D721Med (cell line): ENCODE results near the gene DNAJC17.

Experiments
- DNase-seq: peaks from one replicate; pipeline ENCODE4 v3.0.0; 2011; ENCODE audit warnings: low spot score; ENCODE audit not compliant: insufficient read length
- FAIRE-seq: peaks from 2 replicates; lab custom pipeline; 2011; peaks lifted over from hg19 to GRCh38; lab: Jason Lieb, UNC
- TF ChIP-seq, protein P1 (sequence below): IDR thresholded peaks from 2 replicates; pipeline ENCODE4 v1.5.1; 2012; ENCODE audit warnings: mild to moderate bottlenecking, control low read depth; ENCODE audit not compliant: insufficient read depth; ENCODE audit errors: missing control alignments

DNAJC17 gene

DNA sequence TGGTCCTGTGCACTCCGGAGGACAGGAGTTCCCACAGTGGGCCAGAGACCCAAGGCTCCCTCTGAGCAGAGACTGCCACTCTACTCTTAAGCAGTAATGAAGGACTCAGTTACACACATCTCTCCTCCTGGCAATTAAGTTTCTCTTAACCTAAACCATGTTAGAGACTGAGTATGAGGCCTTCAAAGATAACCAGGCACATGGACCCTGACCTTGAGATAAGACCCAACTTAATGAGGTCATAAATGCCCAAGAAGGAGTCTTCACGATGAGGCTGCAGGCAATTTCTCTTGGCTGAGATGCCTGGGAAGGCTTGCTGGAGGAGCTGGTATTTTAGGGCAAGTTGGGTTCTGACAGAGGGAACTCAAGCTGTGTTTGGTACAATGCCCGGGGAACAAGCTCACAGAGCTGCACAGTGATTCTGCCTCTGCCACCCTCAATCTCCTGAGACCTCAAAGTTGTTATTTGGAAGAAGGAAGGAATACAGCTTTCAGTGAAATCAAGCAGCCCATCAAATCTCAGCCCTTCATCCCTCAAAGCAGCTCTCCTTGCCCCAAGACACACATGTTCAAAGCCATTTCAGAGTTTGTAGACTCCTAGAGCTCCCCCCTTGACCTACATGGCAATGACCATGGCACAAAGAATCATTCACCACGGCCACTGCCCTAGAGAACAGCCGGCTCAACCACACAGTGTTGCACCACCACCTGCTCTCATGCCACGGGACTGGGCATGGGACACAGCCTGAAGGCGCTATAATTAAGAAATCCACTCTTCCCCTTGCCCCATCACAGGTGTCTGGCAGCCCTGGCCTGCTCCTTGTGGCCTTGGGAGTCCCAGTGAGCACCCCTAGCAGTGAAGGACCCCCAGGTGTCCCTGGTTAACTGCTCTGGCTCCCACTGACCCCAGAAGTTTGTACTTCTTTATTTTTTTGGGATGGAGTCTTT lies 59.3 kb downstream of the DNAJC17 start:
- TF ChIP-seq, protein P1, sequence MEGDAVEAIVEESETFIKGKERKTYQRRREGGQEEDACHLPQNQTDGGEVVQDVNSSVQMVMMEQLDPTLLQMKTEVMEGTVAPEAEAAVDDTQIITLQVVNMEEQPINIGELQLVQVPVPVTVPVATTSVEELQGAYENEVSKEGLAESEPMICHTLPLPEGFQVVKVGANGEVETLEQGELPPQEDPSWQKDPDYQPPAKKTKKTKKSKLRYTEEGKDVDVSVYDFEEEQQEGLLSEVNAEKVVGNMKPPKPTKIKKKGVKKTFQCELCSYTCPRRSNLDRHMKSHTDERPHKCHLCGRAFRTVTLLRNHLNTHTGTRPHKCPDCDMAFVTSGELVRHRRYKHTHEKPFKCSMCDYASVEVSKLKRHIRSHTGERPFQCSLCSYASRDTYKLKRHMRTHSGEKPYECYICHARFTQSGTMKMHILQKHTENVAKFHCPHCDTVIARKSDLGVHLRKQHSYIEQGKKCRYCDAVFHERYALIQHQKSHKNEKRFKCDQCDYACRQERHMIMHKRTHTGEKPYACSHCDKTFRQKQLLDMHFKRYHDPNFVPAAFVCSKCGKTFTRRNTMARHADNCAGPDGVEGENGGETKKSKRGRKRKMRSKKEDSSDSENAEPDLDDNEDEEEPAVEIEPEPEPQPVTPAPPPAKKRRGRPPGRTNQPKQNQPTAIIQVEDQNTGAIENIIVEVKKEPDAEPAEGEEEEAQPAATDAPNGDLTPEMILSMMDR: no peak
- DNase-seq (no peak), FAIRE-seq (no peak)

DNA sequence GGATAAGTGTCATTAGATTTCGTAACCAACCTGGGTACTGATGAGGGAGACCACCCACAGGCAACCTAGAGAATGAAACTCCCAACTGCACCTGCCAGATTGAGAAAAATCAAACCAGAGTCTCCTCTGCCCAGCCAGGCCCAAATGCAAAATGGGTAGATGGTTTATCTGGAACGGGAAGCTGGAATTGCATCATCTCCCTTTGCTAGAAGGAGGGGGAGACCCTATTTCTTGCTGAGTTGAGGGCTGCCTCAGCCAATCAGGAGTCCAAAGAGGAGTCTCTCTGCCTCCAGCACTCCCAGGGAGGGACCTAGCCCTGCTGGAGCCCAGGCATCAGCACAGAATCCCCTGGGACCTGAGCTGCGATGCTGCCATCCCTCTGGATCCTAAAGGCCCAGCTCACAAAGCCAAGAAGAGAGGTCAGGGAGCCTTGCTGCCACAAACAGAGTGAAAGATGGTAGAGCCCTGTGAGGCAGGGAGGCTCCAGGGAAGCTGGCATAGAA lies 60.3 kb downstream of the DNAJC17 start:
- DNase-seq: no peak
- TF ChIP-seq, protein P1: no peak
- FAIRE-seq: no peak

DNA sequence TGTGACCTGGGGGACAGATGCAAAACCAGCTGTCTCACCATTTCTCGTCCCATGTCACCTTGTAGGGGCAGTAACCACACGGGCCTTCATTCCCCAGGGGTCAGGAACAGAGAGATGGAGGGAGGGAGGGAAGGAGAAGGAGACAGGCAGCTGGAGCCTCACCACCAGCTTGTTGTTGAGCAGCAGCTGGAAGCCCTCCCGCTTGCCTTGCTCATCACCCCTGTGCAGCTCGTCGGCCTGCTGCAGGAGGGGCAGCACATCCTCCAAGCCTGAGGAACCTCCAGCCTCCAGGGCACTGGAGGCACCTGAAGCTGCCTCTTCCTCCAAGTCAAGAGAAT lies 62.5 kb downstream of the DNAJC17 start:
- FAIRE-seq (no peak), DNase-seq (no peak)
- TF ChIP-seq, protein P1: no peak

DNA sequence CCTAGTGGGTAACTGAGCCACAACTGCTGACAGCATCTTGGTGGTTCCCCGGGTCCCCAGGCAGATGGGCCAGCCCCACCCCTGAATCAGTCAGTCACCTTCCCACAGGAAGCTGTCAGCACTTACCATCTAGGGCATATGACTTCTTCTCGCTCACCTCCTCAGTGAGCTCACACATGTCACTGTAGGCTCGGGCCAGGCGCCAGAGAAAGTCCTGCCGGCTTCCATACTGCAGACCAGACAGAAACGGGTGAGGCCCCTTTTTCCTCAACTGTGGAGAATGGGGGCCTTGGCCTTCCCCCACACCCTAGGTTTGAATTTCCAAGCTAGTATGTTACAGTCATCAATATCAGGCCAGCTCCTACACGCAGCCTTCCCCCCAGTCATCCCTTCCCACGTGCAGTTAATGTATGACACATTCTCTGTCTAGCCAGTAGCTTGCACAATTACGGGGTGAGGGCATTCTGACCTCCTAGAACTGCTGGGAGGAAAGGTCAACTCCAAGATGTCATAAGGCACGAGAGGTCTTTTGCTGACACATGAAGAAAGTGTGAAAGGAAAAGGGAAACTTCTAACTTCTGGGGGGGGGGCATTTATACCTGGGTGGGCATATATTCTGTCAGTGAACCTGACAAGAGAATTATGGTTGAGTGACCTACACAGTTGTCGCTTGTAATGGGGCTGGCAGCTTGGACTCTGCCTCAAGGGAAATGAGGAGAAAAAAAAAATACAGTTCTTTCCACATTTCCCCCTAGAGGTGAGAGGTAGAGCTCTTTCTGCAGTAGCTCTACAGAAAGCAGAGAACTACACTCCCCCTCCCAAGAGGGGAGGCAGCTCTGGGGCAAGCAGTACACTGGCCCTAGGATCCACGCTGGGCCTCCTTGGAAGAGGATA lies 63.1 kb downstream of the DNAJC17 start:
- TF ChIP-seq, protein P1: no peak
- FAIRE-seq (no peak), DNase-seq (no peak)

DNA sequence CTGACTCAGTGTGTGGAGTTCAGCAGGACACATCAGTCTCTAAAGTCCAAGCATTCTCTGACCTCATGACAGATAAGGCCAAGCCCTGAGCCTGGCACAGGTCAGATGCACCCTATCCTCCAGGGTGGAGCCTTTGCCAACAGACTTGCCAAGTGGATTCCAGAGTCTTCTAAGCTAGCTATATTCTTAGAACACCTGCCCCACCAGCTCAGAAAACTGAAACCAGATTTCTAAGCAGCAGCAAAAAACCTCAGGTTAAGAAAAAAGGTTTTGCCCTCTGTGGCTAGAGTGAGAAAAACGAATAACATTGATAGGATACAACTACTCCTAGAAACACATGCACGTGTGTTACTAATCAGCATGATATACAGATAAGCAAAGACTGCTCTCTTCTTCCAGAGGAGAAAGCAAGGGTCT lies 63.8 kb downstream of the DNAJC17 start:
- DNase-seq: no peak
- FAIRE-seq: no peak
- TF ChIP-seq, protein P1: no peak

DNA sequence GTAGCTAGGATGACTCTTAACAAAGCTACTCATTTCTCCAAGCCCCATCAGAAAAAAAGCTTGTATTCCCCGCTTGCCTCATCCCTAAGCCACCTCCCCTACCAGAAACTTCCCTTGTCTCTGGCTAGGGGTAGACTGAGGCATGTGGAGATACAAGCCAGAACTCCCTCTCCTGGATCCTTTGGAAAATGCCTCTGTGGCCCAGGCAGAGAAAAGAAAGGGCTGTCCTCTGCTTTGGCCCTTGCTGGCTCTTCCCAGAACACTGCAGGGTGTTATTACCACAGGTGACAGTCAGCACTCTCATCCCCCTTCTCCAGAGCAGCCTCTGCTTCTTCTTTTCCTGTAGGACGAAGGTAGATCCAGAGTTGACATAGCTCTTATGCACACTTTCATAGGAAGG lies 67.4 kb downstream of the DNAJC17 start:
- FAIRE-seq (no peak), DNase-seq (no peak)
- TF ChIP-seq, protein P1: no peak
